A549 (cell line): Measurements from ENCODE around the gene COMT.

Source experiments
- MYC ChIP-seq: IDR thresholded peaks from 2 replicates; pipeline ENCODE4 v1.6.1; 2012; ENCODE audit warnings: mild to moderate bottlenecking, inconsistent platforms, low read length, improper control_type of control experiment, borderline replicate concordance
- RAD21 ChIP-seq, 2 experiments: fragments of >200 bp in 1 of 2; sonication (Bioruptor Twin) in 1 of 2; formaldehyde crosslinking in 1 of 2; IDR thresholded peaks in 1 of 2; conservative IDR thresholded peaks in 1 of 2; 2 replicates in 1 of 2; 3 replicates in 1 of 2; pipeline ENCODE4 v1.6.1; 2012 to 2018; ENCODE audit warnings: inconsistent platforms in 1 of 2
- TF ChIP-seq, protein P1 (sequence below): fragments of >200 bp; sonication (Bioruptor Twin); formaldehyde crosslinking; IDR thresholded peaks from 3 replicates; pipeline ENCODE4 v1.5.1; 2016

DNA sequence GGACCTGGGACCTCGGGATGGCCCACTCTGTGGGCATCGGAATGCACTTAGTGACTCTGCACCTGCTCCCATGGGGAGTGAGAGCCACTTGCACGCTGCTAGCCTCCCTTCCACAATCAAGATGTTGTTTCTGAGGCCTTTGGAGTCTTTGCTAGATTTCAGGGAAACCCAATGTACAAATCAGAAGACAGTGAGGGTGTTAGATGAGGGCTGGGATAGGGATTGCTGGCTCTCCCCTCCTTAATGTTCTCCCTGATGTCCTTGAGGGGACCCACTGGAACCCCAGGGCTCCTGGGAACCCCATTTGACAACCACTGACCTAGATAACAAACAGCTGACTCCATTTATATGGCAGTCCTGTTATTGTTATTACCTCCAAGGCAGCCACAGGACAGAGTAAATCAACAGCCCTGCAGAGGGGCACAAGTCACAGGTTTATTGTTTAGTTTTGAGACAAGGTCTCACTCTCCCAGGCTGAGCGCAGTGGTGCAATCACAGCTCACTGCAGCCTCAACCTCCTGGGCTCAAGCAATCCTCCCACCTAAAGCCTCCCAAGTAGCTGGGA is 31.3 kb upstream of the COMT start:
- TF ChIP-seq, protein P1, sequence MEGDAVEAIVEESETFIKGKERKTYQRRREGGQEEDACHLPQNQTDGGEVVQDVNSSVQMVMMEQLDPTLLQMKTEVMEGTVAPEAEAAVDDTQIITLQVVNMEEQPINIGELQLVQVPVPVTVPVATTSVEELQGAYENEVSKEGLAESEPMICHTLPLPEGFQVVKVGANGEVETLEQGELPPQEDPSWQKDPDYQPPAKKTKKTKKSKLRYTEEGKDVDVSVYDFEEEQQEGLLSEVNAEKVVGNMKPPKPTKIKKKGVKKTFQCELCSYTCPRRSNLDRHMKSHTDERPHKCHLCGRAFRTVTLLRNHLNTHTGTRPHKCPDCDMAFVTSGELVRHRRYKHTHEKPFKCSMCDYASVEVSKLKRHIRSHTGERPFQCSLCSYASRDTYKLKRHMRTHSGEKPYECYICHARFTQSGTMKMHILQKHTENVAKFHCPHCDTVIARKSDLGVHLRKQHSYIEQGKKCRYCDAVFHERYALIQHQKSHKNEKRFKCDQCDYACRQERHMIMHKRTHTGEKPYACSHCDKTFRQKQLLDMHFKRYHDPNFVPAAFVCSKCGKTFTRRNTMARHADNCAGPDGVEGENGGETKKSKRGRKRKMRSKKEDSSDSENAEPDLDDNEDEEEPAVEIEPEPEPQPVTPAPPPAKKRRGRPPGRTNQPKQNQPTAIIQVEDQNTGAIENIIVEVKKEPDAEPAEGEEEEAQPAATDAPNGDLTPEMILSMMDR, result no peak; the same call in 1 of the 3 replicates
- TF ChIP-seq RAD21 (conservative IDR thresholded peaks at IDR 0.05 in 1 of 2, IDR thresholded peaks at IDR 0.05 in 1 of 2) (no peak), MYC (no peak)
